Left lobe of liver (tissue), 2 donors: ENCODE results near the gene SNRNP48. TPM values are rescaled to one million over a fixed set of nuclear protein-coding genes. Genes with fewer than 3 reads are reported as not detected.

ENCODE experiments used
- ATAC-seq: fragments of 200-7000 bp; cut with Tn5 transposase; one replicate; pipeline ENCODE4 v1.9.1; 2020; ENCODE audit warnings: mild to moderate bottlenecking, moderate library complexity
- DNase-seq: peaks from one replicate; pipeline ENCODE4 v3.0.0-alpha.2; 2020; ENCODE audit warnings: low spot score
- total RNA-seq: library from RNA; stranded (reverse); gene quantifications from one replicate; pipeline ENCODE4 v1.2.1, GENCODE V29; 2021
- donor health status: DM: no; HTN: no; CAD: no; lungs with moderate emphysema.
- donor health status: DM: no; HTN: yes; CAD: no.

The SNRNP48 gene
- total RNA-seq, 1 donor from 2014 or later, result 7.6 TPM

- ATAC-seq (peak; percentile 24), DNase-seq (no peak)
These were observed 31.2 kb upstream of the SNRNP48 start for GRCh38 chr6:7558781-7559180.

DNA sequence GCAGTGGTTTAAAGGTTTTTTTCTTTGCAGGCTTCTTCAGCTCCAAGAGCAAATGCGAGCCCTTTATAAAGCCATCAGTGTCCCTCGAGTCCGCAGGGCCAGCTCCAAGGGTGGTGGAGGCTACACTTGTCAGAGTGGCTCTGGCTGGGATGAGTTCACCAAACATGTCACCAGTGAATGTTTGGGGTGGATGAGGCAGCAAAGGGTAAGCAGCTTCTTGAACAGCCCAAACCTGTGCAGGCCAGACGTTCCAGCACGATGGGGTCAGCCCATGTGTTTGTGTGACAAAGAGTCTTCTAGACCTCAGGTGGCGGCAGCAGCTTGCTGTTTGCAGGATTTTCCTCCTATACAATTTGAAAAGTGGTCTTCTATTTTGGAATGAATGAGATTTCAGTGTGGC lies 30.8 kb upstream of the SNRNP48 start:
- ATAC-seq, result no peak
- no peak for DNase-seq

DNA sequence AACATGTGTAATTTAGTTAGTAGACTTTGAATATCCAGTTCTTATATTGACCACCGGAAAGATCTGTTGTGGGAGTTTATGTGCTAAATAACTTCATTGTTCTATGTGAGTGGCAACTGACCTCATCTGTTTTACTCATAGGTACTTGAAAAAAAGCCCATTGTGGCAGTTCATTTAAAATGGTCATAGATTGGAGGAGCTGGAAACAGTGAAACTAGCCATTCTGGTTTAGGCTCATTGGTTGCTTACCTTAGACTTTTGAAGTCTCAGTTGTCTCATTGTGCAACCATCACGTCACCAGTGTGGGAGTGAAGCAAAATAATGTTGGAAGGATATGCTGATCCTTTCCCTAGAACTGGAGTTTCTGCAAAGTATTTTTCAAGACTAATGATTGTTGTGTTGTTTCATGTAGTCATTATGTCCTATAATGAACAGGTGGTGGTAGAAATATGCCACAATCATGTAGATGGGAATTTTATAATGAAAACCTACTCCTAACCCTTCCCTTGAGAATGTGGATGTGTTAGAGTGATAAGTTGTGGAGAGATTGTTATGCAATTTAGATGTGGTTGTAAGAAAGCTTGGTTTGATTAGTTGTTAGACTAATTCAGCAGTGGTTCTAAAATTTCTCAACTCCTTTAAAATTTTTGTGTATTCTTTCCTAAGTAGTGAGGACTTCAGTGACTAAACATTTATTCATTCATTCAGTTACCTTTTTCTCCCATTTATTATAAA lies 30.2 kb upstream of the SNRNP48 start:
- DNase-seq (no peak), ATAC-seq (no peak)

- ATAC-seq (peak; percentile 87), DNase-seq (peak; percentile 96)
These were observed 28.6 kb upstream of the SNRNP48 start for GRCh38 chr6:7561153-7561964.

- no peak for ATAC-seq
- no peak for DNase-seq
These were observed 27.2 kb upstream of the SNRNP48 start for GRCh38 chr6:7562769-7563168.

- no peak for ATAC-seq
- DNase-seq, result no peak
These were observed 23.9 kb upstream of the SNRNP48 start for GRCh38 chr6:7566107-7566506.

GRCh38 chr6:7566617-7567173 lies 23.3 kb upstream of the SNRNP48 start:
- no peak for DNase-seq
- ATAC-seq, result no peak

DNA sequence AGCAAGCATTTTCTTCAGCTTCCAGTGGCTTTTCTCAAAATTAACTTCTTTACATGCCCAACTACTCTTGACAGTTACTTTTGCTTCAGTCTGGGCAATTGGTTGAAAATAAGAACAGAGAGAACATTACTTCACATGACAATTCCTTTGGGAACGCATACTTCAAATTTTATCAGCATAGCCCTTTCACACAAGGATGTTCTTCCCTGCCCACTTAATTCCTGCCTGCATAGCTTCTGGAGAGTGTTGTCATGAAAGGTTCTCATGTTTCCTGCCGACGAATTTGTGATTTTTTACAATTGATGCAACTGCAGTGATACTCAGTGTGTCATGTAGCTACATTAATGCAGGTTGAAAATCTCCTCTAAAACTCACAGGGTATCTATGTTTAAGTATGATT lies 22.0 kb upstream of the SNRNP48 start:
- ATAC-seq, result no peak
- DNase-seq, result no peak

- DNase-seq (no peak), ATAC-seq (no peak)
These were observed 20.9 kb upstream of the SNRNP48 start for GRCh38 chr6:7569082-7569481.

DNA sequence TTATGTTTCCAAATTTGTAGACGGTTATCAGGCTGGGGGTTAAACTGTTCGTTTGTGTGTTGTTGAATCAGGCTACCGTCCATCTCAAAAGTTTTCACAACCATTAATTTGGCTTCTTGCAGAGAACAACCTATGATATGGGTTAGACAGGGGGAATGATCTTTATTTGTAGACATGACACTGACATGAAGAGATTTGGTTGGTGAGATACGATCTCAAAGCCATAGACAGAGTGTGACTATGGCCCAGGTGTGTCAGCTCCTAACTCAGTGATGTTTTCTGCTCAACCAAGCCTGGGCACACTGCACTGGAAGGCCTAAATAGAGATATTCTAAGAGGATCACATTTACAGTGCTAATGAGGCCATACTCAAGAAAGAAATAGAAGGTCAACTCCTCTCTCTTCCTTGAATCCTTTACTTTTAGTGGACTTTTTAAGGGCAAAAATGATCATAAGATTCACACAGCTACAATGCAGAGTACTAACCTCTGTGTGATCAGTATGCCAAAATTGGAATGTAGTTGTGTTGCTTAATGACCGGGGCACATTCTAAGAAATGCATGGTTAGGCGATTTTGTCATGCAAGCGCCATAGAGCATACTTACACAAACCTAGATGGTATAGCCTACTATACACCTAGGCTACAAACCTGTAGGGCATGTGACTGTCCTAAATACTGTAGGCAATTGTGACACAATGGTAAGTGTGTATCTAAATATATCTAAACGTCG lies 17.6 kb upstream of the SNRNP48 start:
- ATAC-seq (no peak), DNase-seq (no peak)

DNA sequence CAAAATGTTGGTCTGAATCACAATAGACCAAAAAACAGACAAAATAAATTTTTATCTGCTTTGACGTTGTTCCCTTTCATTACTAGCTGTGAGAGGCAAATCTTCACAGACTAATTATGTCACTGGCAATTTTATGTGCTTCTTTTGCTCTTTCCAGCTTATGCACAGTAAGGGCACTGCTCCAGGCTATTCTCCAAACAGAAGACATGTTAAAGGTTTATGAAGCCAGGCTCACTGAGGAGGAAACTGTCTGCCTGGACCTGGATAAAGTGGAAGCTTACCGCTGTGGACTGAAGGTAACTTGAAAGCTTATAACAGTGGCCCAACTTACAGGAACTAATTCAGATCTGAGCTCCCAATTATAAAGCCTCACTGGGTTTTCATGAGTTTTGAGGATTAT lies 15.5 kb upstream of the SNRNP48 start:
- no peak for DNase-seq
- ATAC-seq, result no peak

DNA sequence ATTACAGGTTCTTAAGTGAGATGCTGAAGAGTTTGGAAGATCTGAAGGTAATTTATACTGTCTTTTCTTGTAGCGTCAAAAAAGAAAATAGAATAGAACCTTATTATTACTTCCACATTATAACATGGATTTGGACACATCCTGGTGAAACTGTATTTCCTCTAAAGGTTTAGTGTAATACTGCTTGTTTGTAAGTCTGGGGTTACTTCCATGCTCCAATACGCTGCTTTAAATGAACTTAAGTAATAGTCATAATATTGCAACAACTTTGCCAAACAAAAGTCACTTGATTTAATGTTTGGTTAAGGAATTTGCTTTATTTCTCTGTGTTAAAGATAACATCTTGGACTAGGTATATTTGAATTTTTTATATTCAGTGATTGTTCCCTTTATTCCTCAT lies 11.5 kb upstream of the SNRNP48 start:
- no peak for DNase-seq

DNA sequence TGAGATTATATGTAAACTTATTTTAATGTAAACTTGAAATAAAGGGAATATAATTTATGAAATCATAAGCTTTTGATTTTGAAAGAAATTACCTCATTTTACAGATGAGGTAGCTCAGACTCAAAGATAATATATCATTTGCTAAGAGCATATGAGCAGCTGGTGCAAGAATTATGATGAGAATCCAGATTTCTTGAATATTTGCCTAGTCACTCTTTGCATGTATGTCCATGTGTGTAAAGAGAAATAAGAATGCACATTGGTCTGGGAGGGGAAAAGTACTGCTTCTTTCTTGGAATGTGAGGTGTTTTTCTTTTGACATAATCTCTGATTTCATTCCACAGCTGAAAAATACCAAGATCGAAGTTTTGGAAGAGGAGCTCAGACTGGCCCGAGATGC lies 11.1 kb upstream of the SNRNP48 start:
- ATAC-seq (no peak), DNase-seq (no peak)

More for the DNA sequence above, 11.5 kb upstream of the SNRNP48 start:
- no peak for ATAC-seq

GRCh38 chr6:7579851-7580250 lies 10.1 kb upstream of the SNRNP48 start:
- DNase-seq, result no peak
- ATAC-seq, result no peak

DNA sequence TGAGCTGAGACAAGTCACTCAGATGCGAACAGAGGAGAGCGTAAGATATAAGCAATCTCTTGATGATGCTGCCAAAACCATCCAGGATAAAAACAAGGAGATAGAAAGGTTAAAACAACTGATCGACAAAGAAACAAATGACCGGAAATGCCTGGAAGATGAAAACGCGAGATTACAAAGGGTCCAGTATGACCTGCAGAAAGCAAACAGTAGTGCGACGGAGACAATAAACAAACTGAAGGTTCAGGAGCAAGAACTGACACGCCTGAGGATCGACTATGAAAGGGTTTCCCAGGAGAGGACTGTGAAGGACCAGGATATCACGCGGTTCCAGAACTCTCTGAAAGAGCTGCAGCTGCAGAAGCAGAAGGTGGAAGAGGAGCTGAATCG lies 9.5 kb upstream of the SNRNP48 start:
- DNase-seq (no peak), ATAC-seq (peak; percentile 36)

- DNase-seq (no peak), ATAC-seq (peak; percentile 87)
These were observed 8.9 kb upstream of the SNRNP48 start for GRCh38 chr6:7580927-7581618.

GRCh38 chr6:7585287-7585930 lies 4.6 kb upstream of the SNRNP48 start:
- DNase-seq (no peak), ATAC-seq (no peak)

GRCh38 chr6:7587631-7588100 lies 2.3 kb upstream of the SNRNP48 start:
- no peak for ATAC-seq

GRCh38 chr6:7588506-7588905 lies 1.5 kb upstream of the SNRNP48 start:
- DNase-seq (no peak), ATAC-seq (no peak)

More at GRCh38 chr6:7587631-7588100, 2.3 kb upstream of the SNRNP48 start:
- DNase-seq, result no peak

DNA sequence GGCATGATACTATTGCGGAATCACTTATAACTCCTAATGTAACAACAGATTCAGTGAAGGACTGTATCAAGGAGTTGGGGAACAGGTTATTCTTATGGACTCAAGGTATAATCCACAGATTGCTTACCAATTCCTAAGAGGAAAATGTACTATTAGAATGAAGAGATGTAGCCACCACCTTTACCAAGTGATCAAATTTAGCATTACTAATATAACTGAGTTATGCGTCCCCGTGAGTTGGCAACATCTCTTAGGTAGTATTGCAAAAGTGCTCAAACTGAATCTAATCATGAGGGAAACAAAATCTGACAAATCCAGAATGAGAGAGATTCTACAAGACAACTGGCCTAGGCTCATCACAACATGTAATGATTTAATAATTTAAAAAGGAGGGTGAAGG lies 777 bp upstream of the SNRNP48 start:
- ATAC-seq, result no peak
- DNase-seq, result no peak
